ENCODE measurements around the gene NUCB1.
"Not testable (repeated sequence)": the region's sequence is repeated elsewhere in the genome, so short reads cannot be mapped to it uniquely, and the experiment has no call there.

The NUCB1 gene

DNA sequence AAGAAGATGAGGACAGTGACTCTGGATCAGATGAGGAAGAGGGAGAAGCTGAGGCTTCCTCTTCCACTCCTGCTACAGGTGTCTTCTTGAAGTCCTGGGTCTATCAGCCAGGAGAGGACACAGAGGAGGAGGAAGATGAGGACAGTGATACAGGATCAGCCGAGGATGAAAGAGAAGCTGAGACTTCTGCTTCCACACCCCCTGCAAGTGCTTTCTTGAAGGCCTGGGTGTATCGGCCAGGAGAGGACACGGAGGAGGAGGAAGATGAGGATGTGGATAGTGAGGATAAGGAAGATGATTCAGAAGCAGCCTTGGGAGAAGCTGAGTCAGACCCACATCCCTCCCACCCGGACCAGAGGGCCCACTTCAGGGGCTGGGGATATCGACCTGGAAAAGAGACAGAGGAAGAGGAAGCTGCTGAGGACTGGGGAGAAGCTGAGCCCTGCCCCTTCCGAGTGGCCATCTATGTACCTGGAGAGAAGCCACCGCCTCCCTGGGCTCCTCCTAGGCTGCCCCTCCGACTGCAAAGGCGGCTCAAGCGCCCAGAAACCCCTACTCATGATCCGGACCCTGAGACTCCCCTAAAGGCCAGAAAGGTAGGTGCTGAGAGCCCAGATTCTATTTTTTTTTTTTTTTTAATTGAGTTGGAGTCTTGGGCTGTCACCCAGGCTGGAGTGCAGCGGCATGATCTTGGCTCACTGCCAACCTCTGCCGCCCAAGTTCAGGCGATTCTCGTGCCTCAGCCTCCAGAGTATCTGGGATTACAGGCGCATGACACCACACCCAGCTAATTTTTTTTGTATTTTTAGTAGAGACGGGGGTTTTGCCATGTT, 25.6 kb upstream of the NUCB1 start:
- DNase-seq: peak; percentile 52

DNA sequence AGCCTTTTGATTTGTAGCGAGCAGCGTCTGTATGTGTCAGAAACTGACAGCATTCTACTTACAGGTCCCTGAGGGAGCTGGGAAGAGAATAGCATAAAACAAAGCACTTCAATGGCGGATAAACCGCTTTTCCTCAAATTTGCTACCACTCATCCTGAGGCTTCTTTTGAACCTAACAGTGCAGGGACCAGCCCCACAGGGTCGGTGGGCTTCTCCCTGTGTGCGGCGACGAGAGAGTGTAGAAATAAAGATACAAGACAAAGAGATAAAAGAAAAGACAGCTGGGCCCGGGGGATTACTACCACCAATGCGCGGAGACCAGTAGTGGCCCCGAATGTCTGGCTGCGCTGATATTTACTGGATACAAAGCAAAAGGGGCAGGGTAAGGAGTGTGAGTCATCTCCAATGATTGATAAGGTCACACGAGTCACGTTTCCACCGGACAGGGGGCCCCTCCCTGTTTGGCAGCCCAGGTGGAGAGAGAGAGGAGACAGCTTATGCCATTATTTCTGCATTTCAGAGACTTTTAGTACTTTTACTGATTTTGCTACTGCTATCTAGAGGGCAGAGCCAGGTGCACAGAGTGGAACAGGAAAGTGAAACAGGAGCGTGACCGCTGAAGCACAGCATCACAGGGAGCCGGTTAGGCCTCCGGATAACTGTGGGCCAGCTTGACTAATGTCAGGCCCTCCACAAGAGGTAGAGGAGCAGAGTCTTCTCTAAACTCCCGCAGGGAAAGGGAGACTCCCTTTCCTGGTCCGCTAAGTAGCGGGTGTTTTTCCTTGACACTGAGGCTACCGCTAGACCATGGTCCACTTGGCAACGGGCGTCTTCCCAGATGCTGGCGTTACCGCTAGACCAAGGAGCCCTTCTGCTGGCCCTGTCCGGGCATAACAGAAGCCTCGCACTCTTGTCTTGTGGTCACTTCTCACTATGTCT, 23.8 kb upstream of the NUCB1 start:
- peak; percentile 31 for DNase-seq

DNA sequence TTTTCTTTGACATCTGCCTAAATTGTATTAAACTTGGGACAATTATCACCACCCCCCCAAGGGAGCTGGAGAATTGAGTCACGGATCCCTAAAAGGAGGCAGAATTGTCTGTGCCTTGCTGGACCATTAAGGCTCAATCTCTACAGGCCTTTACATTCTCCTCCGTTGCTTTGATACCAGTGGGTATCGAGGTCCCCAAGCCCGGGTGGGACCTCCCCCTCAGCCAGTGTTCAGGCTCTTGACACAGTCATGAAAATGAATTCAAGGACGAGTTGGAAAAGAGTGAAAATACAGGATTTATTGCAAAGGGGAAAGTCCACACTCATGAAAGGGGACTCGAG, 22.3 kb upstream of the NUCB1 start:
- no peak for DNase-seq

GRCh38 chr19:48878196-48879024, 21.7 kb upstream of the NUCB1 start:
- no peak for DNase-seq

DNA sequence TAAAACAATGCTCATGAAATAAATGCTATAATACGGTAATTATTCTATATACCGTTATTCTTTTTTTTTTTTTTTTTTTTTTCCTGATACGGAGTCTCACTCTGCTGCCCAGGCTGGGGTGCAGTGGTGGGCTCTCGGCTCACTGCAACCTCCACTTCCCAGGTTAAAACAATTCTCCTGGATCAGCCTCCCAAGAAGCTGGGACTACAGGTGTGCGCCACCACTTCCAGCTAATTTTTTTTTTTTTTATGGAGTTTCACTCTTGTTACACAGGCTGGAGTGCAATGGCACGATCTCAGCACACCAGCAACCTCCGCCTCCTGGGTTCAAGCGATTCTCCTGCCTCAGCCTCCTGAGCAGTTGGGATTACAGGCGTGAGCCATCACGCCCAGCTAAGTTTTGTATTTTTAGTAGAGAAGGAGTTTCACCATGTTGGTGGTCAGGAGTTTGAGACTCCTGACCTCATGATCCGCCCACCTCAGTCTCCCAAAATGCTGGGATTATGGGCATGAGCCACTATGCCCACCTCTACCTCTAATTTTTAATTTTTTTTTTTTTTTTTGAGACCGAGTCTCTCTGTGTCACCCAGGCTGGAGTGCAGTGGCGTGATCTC, 21.0 kb upstream of the NUCB1 start:
- no peak for DNase-seq

DNA sequence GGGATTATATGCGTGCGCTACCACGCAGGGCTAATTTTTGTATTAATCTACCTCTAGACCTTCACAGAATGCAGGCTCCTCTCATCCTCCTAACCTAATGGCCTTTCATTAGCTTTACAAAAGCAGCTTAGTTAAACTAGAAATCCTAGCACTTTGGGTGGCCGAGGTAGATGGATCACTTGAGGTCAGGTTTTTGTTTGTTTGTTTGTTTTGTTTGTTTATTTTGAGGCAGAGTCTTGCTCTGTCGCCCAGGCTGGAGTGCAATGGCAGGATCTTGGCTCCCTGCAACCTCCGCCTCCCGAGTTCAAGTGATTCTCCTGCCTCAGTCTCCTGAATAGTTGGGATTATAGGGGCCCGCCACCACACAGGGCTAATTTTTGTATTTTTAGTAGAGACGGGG, 20.4 kb upstream of the NUCB1 start:
- DNase-seq: not testable (repeated sequence)

DNA sequence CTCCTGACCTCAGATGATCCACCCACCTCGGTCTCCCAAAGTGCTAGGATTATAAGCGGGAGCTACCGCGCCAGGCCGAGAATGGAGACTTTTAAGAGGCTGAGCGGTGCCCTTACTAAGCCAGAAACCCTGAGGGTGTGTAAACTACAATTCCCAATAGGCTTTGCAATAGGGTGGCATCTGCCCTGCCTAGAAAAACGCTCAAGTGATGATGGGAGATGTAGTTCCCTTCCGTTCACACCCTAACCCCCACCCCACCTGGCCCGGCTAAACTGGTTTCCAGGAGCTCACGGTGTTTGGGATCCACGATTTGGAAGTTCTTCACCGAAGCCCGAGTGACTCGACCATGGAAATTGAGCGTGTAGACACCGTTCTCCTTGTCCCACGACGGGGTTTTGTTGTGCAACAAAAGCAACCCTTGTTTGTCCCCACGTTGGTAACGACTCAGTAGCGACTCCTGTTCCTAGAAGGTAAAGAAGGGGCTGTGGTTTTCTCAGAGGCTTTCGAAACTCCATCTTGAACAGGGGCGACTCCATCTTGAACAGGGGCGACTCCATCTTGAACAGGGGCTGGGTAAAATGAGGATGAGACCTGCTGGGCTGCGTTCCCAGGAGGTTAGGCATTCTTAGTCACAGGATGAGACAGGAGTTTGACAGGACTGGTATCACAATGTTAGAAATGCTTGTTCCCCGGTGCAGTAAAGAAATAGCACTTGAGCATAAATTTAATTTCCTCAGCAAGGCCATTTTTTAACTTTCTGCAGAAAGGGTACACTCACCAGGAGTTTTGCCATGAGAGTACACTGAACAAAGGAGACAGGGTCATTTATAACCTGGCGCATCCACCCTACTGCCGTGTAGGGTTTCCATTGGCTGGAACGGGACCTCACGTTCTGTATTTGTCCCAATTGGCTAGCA, 18.1 kb upstream of the NUCB1 start:
- no peak for DNase-seq

GRCh38 chr19:48883726-48884125, 16.4 kb upstream of the NUCB1 start:
- DNase-seq: no peak

DNA sequence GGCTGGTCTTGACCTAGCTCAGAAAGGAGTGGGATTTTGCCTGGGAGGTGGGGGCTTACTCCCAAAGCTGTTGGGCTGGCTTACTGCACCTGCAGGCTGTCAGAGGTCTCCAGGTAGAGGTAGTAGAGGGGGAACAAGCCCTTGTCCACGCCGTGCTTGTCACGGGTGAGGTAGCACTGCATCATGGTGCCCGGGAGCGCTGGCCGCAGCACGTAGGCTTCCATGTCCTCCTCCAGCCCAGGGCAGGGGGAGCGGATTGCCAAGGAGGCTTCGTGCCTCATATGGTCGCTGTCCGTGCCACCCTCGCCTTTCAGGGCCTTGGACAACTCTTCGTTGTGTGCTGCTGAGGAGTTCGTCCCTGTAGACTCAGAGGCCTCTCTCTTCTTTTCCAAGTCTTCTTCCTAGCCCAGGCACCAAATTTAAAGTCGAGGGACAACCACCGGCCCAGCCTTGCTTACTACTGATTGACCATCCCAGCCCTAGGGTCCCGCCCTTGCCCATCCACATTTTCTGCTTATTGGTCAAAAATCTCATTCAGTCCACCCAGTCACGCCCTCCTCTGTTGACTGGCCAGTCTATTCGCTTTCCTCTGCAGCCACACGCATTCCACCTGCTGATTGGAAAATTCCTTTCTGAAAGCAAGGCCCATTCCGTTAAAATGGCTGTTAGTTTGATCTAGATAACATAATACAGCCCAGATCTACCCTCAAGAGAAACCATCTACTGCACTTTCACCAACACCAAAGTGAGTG, 12.1 kb upstream of the NUCB1 start:
- no peak for DNase-seq

DNA sequence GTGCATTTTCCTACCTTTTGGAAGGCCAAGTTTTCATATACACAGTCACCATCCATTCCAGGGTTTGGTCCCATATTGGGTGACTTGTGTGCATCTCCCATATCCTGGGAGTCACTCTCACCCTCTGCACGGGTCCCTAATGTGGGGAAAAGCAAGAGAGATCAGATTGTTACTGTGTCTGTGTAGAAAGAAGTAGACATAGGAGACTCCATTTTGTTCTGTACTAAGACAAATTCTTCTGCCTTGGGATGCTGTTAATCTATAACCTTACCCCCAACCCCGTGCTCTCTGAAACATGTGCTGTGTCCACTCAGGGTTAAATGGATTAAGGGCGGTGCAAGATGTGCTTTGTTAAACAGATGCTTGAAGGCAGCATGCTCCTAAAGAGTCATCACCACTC, 10.6 kb upstream of the NUCB1 start:
- DNase-seq: not testable (repeated sequence)

DNA sequence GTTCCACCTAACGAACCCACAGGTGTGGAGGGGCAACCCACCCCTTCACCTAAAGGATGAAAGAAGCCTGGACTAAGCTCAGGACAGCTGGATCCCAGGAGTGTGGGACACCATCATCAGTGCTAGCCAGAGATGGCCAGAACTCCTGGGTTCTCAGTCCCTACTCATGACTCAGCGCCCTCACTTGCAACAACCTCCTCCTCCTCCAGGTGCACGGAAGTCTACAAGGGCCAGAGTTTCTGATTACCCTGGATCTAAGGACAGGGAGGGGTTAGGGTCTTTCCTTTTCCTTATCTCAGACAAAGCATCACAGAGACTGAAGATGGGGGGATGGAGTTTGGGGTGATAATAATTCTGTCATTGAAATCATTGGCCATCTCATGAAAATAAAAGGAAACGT, 9.6 kb upstream of the NUCB1 start:
- DNase-seq: no peak

DNA sequence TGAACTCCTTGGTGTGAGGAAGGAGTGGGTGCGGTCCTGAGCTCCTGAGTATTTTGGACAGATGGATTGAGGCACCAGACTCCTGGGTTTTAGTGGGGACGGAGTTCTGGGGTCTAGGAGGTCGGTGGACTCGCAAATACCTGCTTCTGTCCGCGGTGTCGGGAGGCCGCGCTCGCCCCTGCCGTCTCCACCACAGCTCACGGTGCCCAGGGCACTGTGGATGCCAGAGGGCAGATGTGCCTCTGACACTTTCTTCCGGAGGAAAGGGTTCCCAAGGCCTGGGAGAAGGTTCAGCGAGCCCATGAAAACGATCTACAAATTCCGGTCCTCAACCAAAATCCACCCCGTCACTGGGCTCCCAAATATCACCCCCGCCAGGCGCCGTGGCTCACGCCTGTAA, 4.9 kb upstream of the NUCB1 start:
- DNase-seq: no peak

DNA sequence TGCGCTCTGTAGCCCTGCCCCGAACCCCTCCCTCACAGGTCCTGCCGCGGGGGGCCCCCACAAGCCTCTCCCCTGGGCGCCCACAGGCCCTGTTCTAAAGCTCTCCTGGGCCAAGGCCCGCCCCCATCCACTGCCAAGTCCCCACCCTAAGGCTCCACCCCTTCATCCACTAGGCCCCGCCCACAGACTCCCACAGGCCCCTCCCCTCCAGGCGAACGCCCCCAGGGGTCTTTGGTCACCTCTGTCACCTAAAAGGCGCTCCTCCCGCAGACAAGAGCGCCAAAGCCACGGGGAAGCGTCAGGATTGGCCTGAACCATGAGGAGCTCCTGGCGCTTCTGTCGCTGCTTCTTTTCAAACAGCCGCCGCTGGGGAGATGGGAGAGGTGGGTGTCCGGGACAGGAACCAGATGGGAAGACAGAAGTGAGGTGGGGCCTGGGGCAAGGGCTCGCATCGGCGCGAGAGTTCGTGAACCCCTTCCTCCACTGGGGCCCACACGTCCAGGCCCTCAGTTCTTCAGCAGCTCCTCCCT, 3.9 kb upstream of the NUCB1 start:
- peak; percentile 51 for DNase-seq

DNA sequence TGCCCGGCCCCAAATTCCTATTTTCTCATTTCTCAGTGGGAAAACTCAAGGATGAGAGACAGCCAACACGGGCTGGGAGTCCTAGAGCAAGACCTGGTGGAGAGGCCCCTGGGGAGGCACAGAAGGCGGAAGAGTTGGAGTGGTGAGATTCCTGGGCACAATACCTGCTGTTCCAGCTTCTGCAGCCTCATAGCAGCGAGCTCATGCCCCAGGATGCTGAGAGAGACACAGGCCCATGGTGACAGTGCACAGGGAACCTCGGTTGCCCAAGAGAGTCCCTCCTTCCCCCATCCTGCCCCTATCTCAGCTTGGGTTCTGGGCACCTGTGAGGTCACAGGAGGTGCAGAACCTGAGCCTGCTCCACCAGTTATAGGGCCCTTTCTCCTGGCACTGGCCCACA, 2.9 kb upstream of the NUCB1 start:
- DNase-seq: no peak

- DNase-seq: not testable (repeated sequence)
Observed at GRCh38 chr19:48899386-48899749, 744 bp upstream of the NUCB1 start.

DNA sequence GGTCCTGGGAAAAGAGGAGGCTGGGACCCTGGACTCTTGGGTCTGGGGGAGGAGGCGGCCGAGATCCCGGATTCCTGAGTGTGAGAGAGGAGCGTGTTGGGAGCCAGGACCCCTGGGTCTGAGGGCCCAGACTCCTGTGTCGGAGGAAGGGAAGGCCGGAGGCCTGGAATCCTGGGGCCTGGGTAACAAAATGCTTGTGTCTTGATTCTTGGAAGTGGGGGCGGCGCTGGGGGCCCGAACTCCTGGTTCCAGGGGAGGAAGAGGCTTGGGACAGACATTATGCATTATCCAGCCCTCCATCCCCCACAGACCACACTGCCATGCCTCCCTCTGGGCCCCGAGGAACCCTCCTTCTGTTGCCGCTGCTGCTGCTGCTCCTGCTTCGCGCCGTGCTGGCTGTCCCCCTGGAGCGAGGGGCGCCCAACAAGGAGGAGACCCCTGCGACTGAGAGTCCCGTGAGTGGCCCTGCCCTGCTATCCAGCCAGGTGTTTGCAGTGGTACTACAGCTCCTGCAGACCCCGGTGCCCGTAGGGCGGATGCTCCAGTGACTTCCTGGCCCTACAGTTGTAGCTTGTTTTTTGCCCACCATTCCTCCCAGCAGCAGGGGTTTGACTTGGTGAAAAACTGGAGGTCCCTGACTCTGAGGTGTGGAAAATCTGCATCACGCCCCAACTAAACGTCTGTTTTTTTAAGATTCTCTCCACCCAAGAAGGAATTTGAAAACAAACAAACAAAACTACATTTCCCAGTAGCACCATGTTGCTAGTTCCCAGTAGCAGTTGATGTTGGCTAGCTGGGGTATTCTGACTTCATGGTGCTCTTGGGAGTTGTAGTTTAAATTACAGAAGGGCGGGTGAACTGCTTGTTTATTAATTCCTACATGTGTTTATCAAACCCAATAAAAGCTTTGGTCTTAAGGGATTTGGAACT, 630 bp downstream of the NUCB1 start:
- no peak for DNase-seq

- DNase-seq: not testable (repeated sequence)
Observed at GRCh38 chr19:48902291-48902690, 2.2 kb downstream of the NUCB1 start.

DNA sequence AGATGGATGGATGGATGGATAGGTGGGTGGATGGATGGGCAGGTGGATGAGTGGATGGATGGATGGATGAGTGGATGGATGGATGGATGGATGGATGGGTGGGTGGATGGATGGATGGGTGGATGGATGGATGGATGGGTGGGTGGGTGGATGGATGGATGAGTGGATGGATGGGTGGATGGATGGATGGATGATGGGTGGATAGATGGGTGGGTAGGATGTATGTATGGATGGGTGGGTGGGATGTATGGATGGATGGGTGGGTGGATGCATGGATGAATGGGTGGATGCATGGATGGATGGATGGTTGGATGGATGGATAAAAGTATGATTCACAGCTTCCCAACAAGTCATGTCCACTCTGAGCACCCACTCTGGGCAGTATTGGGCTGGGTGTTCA, 3.7 kb downstream of the NUCB1 start:
- not testable (repeated sequence) for DNase-seq

- DNase-seq: no peak
Observed at GRCh38 chr19:48905664-48906063, 5.6 kb downstream of the NUCB1 start.

Data from effector CD8-positive, alpha-beta T cell (primary cell).